H1 (cell line): ENCODE measurements around the gene GOLGA3. TPM values are rescaled to one million over a fixed set of nuclear protein-coding genes. Genes with fewer than 3 reads are reported as not detected.

ENCODE experiments used
- EGR1 ChIP-seq: IDR thresholded peaks from 2 replicates; pipeline ENCODE4 v1.6.1; 2011; ENCODE audit warnings: low read depth, low read length, borderline replicate concordance
- KDM4A ChIP-seq: IDR thresholded peaks from one replicate; pipeline ENCODE4 v1.7.1; 2012; ENCODE audit warnings: low read depth, mild to moderate bottlenecking, moderate library complexity, low read length, inconsistent platforms; ENCODE audit not compliant: severe bottlenecking
- RNF2 ChIP-seq: fragments of 200-900, 300-1000 bp; sonication (generic); IDR thresholded peaks from 2 replicates; pipeline ENCODE4 v1.7.1; 2016; ENCODE audit warnings: borderline replicate concordance, low read depth, mild to moderate bottlenecking, antibody characterized with exemption, low read length; ENCODE audit not compliant: poor library complexity, severe bottlenecking; ENCODE audit errors: missing control alignments
- TBP ChIP-seq: IDR thresholded peaks from 2 replicates; pipeline ENCODE4 v1.6.1; 2011; ENCODE audit warnings: low read depth, low read length, improper control_type of control experiment
- polyA plus RNA-seq, 7 experiments: library from polyadenylated mRNA; depleted of rRNA in 3 of 7; stranded (reverse) in 5 of 7; unstranded in 2 of 7; fragments of >200 nt in 5 of 7; fragments of 200-250 nt in 2 of 7; gene quantifications; 1 replicate in 5 of 7; 2 replicates in 1 of 7; 4 replicates in 1 of 7; pipeline versions ENCODE4 v1.2.1 to v1.2.3, GENCODE V29; 2011 to 2013; ENCODE audit warnings: missing spikeins in 2 of 7, mixed read lengths in 2 of 7
- total RNA-seq: library from RNA; stranded (reverse); fragmentation: NEBNext Ultra II Directional; extraction: Animal tissue kit (Norgen Biotek cat#: 25700); gene quantifications from 2 replicates; pipeline ENCODE4 v1.2.1, GENCODE V29; 2021
- TF ChIP-seq, protein P1 (sequence below): fragments of 300-600 bp; sonication (generic); IDR thresholded peaks from 2 replicates; pipeline ENCODE4 v1.7.1; 2012; ENCODE audit warnings: low read length, moderate library complexity, mild to moderate bottlenecking, inconsistent platforms; ENCODE audit not compliant: insufficient replicate concordance

GOLGA3 gene
- total and polyA plus RNA-seq, 2 of the 8 experiments (the other 6 are each of a cell fraction or from before 2014, with no cell fraction given): 6.4 to 33.1 TPM

DNA sequence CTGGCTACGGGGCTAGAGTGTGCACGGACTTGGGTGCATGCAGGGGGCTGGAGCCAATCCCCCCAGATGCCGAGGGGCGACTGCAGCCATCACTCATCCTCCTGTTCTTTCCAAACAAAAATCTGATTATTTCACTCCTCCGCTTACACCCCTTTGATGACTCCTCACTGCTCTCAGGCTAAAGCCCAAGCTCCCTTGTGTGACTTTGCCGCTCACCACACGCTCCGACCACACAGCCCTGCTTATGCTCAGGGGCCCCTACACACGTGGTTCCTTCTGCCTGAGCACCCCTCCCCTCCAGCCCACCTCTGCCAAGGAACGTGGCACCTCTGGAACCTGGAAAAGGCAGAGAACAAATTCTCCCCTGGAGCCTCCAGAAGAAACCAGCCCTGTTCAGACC is 45.1 kb upstream of the GOLGA3 start (continued):
- TF ChIP-seq TBP (no peak), EGR1 (no peak), RNF2 (no peak), KDM4A (no peak)
- TF ChIP-seq, protein P1, sequence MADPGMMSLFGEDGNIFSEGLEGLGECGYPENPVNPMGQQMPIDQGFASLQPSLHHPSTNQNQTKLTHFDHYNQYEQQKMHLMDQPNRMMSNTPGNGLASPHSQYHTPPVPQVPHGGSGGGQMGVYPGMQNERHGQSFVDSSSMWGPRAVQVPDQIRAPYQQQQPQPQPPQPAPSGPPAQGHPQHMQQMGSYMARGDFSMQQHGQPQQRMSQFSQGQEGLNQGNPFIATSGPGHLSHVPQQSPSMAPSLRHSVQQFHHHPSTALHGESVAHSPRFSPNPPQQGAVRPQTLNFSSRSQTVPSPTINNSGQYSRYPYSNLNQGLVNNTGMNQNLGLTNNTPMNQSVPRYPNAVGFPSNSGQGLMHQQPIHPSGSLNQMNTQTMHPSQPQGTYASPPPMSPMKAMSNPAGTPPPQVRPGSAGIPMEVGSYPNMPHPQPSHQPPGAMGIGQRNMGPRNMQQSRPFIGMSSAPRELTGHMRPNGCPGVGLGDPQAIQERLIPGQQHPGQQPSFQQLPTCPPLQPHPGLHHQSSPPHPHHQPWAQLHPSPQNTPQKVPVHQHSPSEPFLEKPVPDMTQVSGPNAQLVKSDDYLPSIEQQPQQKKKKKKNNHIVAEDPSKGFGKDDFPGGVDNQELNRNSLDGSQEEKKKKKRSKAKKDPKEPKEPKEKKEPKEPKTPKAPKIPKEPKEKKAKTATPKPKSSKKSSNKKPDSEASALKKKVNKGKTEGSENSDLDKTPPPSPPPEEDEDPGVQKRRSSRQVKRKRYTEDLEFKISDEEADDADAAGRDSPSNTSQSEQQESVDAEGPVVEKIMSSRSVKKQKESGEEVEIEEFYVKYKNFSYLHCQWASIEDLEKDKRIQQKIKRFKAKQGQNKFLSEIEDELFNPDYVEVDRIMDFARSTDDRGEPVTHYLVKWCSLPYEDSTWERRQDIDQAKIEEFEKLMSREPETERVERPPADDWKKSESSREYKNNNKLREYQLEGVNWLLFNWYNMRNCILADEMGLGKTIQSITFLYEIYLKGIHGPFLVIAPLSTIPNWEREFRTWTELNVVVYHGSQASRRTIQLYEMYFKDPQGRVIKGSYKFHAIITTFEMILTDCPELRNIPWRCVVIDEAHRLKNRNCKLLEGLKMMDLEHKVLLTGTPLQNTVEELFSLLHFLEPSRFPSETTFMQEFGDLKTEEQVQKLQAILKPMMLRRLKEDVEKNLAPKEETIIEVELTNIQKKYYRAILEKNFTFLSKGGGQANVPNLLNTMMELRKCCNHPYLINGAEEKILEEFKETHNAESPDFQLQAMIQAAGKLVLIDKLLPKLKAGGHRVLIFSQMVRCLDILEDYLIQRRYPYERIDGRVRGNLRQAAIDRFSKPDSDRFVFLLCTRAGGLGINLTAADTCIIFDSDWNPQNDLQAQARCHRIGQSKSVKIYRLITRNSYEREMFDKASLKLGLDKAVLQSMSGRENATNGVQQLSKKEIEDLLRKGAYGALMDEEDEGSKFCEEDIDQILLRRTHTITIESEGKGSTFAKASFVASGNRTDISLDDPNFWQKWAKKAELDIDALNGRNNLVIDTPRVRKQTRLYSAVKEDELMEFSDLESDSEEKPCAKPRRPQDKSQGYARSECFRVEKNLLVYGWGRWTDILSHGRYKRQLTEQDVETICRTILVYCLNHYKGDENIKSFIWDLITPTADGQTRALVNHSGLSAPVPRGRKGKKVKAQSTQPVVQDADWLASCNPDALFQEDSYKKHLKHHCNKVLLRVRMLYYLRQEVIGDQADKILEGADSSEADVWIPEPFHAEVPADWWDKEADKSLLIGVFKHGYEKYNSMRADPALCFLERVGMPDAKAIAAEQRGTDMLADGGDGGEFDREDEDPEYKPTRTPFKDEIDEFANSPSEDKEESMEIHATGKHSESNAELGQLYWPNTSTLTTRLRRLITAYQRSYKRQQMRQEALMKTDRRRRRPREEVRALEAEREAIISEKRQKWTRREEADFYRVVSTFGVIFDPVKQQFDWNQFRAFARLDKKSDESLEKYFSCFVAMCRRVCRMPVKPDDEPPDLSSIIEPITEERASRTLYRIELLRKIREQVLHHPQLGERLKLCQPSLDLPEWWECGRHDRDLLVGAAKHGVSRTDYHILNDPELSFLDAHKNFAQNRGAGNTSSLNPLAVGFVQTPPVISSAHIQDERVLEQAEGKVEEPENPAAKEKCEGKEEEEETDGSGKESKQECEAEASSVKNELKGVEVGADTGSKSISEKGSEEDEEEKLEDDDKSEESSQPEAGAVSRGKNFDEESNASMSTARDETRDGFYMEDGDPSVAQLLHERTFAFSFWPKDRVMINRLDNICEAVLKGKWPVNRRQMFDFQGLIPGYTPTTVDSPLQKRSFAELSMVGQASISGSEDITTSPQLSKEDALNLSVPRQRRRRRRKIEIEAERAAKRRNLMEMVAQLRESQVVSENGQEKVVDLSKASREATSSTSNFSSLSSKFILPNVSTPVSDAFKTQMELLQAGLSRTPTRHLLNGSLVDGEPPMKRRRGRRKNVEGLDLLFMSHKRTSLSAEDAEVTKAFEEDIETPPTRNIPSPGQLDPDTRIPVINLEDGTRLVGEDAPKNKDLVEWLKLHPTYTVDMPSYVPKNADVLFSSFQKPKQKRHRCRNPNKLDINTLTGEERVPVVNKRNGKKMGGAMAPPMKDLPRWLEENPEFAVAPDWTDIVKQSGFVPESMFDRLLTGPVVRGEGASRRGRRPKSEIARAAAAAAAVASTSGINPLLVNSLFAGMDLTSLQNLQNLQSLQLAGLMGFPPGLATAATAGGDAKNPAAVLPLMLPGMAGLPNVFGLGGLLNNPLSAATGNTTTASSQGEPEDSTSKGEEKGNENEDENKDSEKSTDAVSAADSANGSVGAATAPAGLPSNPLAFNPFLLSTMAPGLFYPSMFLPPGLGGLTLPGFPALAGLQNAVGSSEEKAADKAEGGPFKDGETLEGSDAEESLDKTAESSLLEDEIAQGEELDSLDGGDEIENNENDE: no peak
